ENCODE data around the gene UROC1. TPM values are rescaled to one million over a fixed set of nuclear protein-coding genes. Genes with fewer than 3 reads are reported as not detected.

Gene UROC1
- total RNA-seq, 1 experiment from 2014 or later: not detected

- Histone ChIP-seq H3K27me3 (ENCODE audit: insufficient read depth, low read length) (no peaks in the 10 kb centered on the region; the same call in 1 of the 2 replicates), H3K23ac (ENCODE audit: insufficient read length, low read depth, low read length) (no peak overlapping the region), H3K23me2 (ENCODE audit: insufficient read length, low read depth, low read length, poor library complexity, severe bottlenecking) (no peaks in the 10 kb centered on the region), H2BK12ac (ENCODE audit: insufficient read length, low read depth, low read length) (no peak overlapping the region), H3K4me1 (ENCODE audit: insufficient read depth, low read length) (no peaks in the 10 kb centered on the region), H3K18ac (ENCODE audit: insufficient read length, low read depth, low read length) (no peak overlapping the region), H3K27ac (ENCODE audit: insufficient read length, low read depth, low read length) (no peak overlapping the region), H2AFZ (ENCODE audit: low read length) (no peak overlapping the region), H3K79me2 (ENCODE audit: insufficient read depth, low read length) (no peaks in the 10 kb centered on the region), H3K9ac (ENCODE audit: extremely low read depth, insufficient read length, low read length) (no peak overlapping the region), H3K79me1 (ENCODE audit: insufficient read depth, low read depth, low read length, poor library complexity, severe bottlenecking) (no peaks in the 10 kb centered on the region), H4K8ac (replicated peaks; ENCODE audit: insufficient read length, low read depth, low read length) (no peak overlapping the region), H4K5ac (ENCODE audit: insufficient read length, low read depth, low read length) (no peak overlapping the region), H4K91ac (ENCODE audit: insufficient read length, low read depth, low read length) (no peak overlapping the region), H3K4me2 (ENCODE audit: insufficient read depth, insufficient read length, low read length) (no peak overlapping the region), H3T11ph (ENCODE audit: low read length) (no peak overlapping the region), H4K20me1 (ENCODE audit: control insufficient read depth, insufficient read depth, insufficient read length) (no peaks in the 10 kb centered on the region), H3K9me3 (ENCODE audit: control insufficient read depth, low read depth, low read length) (no peaks in the 10 kb centered on the region), H2BK5ac (ENCODE audit: insufficient read length, low read length) (no peak overlapping the region), H2BK15ac (ENCODE audit: low read depth, low read length) (no peak overlapping the region), H2AK5ac (ENCODE audit: insufficient read length, low read length) (no peak overlapping the region), H2BK20ac (ENCODE audit: low read depth, low read length, poor library complexity, severe bottlenecking) (no peak overlapping the region), H3K14ac (ENCODE audit: insufficient read depth, low read length) (no peak overlapping the region), H3K4ac (ENCODE audit: low read depth, low read length) (no peak overlapping the region), H2BK120ac (ENCODE audit: low read depth, low read length, poor library complexity, severe bottlenecking) (no peak overlapping the region), H3K56ac (ENCODE audit: insufficient read length, low read depth, low read length) (no peak overlapping the region)
- Mint-ChIP-seq H3K27ac (no peak overlapping the region; a peak in 1 of 7 replicates), H3K36me3 (ENCODE audit: insufficient read depth in 1 of 3, low read depth in 3 of 3) (no peaks in the 10 kb centered on the region; a peak in 1 of 7 replicates), H3K4me1 (peaks cover 3 to 24% of the 10 kb centered on the region in 2 experiments), H3K4me3 (no peak overlapping the region), H3K9me3 (no peaks in the 10 kb centered on the region; a peak in 1 of 5 replicates), H3K27me3 (ENCODE audit: low read depth) (peaks cover 43% of the 10 kb centered on the region)
- no CpG with 5 or more reads among the region's 7 CpGs for WGBS (ENCODE audit: extremely low coverage, insufficient read length, low lambda C conversion rate)
- no peak for DNase-seq
- TF ChIP-seq CTCF (conservative IDR thresholded peaks at IDR 0.05): no peak
Measured at GRCh38 chr3:126526668-126527005, 9.1 kb upstream of the UROC1 start.
